DND-41 (cell line): ENCODE data around the gene GIN1.
"Not testable (repeated sequence)": the region's sequence is repeated elsewhere in the genome, so short reads cannot be mapped to it uniquely, and the experiment has no call there.

Experiments used
- CTCF ChIP-seq: IDR thresholded peaks from 2 replicates; pipeline ENCODE4 v1.5.1; 2012; ENCODE audit warnings: borderline replicate concordance, low read length, moderate library complexity, mild to moderate bottlenecking; ENCODE audit not compliant: poor library complexity, severe bottlenecking; ENCODE audit errors: extremely low read depth
- EZH2 ChIP-seq: IDR thresholded peaks from 3 replicates; pipeline ENCODE4 v1.6.1; 2012; ENCODE audit warnings: borderline replicate concordance, low read depth, mild to moderate bottlenecking, moderate library complexity, low read length, inconsistent platforms; ENCODE audit not compliant: severe bottlenecking

- TF ChIP-seq CTCF, EZH2: not testable (repeated sequence)
Measured at GRCh38 chr5:103046706-103047105, 73.2 kb downstream of the GIN1 start.
